ENCODE results near the gene TRAPPC4.
"Not testable (repeated sequence)": the region's sequence is repeated elsewhere in the genome, so short reads cannot be mapped to it uniquely, and the experiment has no call there.

Gene TRAPPC4, protein sequence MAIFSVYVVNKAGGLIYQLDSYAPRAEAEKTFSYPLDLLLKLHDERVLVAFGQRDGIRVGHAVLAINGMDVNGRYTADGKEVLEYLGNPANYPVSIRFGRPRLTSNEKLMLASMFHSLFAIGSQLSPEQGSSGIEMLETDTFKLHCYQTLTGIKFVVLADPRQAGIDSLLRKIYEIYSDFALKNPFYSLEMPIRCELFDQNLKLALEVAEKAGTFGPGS

DNA sequence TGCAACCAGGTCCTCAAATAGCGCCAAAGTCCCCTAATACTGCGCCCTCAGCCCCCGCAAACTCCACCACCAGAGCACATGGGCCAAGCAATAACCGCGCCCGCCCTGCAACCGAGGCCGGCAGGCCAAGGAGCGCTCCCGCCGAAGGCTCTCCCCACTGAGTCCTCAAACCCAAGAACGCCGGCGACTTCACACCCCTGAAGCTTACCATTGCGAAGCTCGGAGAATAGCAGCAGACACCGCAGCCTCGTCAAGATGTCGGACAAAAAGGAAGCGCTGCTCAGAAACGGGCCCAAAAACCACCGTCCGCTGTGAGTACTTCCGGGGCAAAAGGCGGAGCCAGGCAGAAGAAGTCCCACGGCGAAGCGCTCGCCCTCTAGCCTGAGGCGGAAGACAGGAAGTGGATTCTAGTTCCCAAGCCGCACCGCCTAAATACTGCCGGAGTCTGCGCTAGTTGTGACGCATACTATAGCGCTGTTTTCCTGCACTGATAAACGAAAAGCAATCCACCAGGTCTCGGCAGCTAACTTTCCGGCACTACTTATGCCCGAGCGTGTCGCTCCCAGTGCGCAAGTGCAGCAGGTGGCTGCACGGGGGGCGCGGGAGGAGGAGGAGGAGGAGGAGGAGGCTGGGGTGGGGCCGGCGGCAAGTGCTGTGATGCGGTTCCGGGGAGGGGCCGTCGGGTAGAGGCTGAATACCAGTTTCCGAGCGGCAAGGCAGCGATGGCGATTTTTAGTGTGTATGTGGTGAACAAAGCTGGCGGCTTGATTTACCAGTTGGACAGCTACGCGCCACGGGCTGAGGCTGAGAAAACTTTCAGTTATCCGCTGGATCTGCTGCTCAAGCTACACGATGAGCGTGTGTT is at the start of gene TRAPPC4, which contains the start of gene RPS25:
Gene TRAPPC4, plus strand, starts transcription at position 693 of the 865 bp plus-strand sequence. Its CDS starts 30 bp downstream, at position 723.
Gene RPS25, minus strand, starts transcription at position 270 of the 865 bp plus-strand sequence. Its CDS starts 59 bp downstream, at position 211.
- DNase-seq (ENCODE audit: low read depth): peak; percentile 96

GRCh38 chr11:118969508-118969907 is 49.1 kb upstream of the TRAPPC4 start:
- not testable (repeated sequence) for DNase-seq (ENCODE audit: low read depth)

- no peak for DNase-seq (ENCODE audit: low read depth)
Measured at GRCh38 chr11:118971646-118972045, 46.9 kb upstream of the TRAPPC4 start, which contains the start of gene FOXR1. Gene FOXR1 (plus strand): TSS chr11:118971761. CDS start chr11:118971932, 171 bp downstream.

DNA sequence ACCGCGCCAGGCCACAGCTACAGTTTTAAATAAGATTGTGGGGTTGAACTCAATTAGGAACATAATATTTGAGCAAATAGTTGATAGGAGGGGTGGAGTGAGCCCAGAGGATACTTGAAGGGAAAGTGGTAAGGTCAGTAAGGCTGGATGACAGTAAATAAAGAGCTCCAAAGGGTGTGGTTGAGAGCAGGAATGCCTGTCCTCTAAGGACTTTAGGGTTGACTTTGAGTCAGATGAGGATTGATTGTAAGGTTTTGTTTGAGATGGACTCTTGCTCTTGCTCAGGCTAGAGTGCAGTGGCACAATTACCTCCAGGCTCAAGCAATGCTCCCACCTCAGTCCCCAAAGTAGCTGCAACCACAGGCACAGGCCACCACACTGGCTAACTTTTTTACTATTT is 44.6 kb upstream of the TRAPPC4 start:
- DNase-seq (ENCODE audit: low read depth): no peak

DNA sequence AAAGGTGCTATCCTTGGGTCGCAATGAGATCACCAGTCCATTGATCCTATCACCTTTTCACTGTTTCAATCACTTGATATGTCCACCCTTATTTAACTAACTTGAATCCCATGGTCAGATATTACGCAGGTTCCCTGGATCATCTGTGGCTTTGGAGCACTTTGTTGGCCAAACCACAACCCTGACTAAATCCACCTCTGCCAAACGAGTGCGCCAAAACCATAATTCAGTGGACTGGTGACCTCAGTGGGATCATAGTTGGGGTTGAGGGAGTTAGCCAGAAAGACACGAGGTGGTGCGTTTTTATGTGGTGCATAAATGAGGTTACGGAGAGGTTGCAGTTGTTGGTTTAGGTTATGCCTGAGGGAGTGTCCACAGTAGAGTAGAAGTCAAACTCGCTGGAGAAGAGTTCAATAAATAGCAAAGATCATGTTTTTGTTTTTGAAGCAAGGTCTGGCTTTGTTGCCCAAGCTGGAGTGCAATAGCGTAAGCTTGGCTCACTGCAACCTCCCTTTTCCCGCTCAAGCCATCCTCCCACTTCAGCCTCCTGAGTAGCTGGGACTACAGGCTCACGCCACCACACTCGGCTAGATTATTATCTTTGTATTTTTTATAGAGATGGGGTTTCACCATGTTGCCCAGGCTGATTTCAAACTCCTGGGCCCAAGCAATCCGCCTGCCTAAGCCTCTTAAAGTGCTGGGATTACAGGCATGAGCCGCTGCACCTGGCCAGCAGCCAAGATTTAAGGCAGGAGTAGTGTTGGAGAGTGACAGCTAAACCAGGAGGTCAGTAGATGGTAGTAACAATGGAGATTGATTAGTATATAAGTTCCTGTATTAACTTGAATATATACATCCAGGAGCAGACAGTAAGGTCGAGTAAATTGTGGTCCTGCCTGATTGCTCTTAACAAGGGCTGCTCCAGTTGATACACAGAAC is 42.5 kb upstream of the TRAPPC4 start:
- DNase-seq (ENCODE audit: low read depth): no peak

- DNase-seq (ENCODE audit: low read depth): no peak
Measured at GRCh38 chr11:118979434-118979833, 39.1 kb upstream of the TRAPPC4 start.

- no peak for DNase-seq (ENCODE audit: low read depth)
Measured at GRCh38 chr11:118980191-118980881, 38.2 kb upstream of the TRAPPC4 start.

- not testable (repeated sequence) for DNase-seq (ENCODE audit: low read depth)
Measured at GRCh38 chr11:118984337-118984736, 34.2 kb upstream of the TRAPPC4 start.

DNA sequence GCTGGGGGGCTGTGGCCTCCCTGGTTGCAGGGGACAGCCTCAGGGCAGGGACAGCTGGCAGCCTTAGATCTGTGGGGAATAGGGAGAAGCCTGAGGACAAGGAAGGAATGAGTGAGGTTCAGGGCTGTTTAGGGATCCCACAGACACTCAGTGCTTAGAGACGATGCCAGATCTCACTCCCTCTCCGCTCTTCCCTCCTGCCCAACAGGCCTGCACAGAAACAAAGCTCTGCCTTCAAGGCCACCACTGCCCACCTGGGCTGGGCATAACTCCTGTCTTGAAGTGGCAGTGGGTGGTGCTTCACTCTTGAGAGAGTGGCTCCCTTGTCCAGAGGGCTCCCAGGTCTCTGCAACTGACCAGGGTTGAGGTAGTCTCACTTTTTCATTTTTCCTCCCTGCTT is 33.7 kb upstream of the TRAPPC4 start:
- DNase-seq (ENCODE audit: low read depth): no peak

DNA sequence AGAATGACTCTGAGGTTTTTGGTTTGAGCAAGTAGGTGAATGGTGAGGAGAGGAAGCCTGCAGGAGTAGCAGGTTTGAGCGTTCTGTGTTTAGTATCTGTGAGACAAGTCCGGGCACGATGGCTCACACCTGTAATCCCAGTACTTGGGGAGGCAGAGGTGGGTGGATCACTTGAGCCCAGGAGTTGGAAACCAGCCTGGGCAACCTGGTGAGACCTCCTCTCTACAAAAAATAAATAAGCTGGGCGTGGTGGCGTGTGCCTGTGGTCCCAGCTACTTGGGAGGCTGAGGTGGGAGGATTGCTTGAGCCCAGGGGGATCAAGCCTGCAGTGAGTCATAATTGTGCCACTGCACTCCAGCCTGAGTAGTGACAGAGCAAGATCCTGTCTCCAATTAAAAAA is 30.3 kb upstream of the TRAPPC4 start:
- DNase-seq (ENCODE audit: low read depth): no peak

DNA sequence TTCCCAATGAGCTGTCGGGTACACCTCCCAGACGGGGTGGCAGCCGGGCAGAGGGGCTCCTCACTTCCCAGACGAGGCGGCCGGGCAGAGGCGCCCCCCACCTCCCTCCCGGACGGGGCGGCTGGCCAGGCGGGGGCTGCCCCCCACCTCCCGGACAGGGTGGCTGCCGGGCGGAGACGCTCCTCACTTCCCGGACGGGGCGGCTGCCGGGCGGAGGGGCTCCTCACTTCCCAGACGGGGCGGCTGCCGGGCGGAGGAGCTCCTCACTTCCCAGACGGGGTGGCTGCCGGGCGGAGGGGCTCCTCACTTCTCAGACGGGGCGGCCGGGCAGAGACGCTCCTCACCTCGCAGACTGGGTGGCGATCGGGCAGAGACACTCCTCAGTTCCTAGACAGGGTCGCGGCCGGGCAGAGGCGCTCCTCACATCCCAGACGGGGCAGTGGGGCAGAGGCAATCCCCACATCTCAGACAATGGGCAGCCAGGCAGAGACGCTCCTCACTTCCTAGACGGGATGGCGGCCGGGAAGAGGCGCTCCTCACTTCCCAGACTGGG is 27.0 kb upstream of the TRAPPC4 start:
- DNase-seq (ENCODE audit: low read depth): not testable (repeated sequence)

GRCh38 chr11:118996926-118997626 is 21.5 kb upstream of the TRAPPC4 start:
- DNase-seq (ENCODE audit: low read depth): peak; percentile 61

DNA sequence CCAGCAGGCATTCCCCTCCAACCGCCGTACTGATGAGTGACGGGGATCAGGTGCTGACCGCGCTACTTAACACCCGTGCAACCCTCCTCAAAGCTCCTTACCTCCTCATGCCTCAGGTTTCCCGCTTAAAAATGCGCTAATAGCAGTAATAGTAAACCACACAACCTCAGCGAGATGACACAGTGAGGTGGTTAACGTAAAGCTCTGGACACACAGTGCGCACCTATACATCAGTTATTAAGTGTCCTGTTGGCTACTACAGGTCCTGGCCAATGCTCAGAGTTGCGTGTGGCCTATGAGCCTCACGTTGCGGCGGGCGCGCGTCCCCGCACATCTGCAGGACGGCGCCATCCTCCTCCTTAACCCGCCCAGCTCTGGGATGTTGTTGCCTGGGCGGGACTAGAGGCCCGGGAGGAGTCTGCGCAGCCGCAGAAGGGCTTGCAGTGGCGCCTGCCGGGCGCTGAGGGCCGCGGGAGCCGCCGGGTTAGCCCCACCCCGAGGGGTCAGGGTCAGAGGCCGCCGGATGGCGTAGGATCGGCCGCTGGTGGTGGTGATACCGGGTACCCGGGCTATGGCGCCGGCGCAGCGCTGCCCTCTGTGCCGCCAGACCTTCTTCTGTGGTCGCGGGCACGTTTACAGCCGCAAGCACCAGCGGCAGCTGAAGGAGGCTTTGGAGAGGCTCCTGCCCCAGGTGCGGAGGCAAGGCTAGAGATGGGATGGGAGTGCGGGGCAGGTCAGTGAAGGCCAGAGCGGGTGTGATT is 20.8 kb upstream of the TRAPPC4 start, which contains the start of gene CENATAC:
Gene CENATAC, plus strand, starts transcription at position 512 of the 761 bp plus-strand sequence. Its CDS starts 60 bp downstream, at position 572.
- DNase-seq (ENCODE audit: low read depth): peak; percentile 95

GRCh38 chr11:118998388-118998717 is 20.2 kb upstream of the TRAPPC4 start:
- no peak for DNase-seq (ENCODE audit: low read depth)

DNA sequence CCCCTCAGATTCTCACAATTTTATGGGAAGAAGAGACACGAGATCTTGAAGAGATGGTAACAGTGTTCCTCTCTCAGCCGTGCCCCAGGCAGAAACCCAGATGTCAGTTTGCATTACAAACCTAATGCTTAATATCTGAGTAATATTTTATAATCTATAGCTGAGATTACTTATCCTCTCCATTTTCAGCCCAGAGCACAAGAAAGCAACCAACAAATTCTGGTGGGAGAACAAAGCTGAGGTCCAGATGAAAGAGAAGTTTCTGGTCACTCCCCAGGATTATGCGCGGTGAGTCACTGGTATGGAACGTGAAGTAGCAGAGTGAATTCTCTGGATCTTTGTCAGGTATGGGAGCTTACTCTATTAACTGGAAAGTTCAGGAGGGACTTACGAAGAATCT is 19.7 kb upstream of the TRAPPC4 start:
- DNase-seq (ENCODE audit: low read depth): no peak

- DNase-seq (ENCODE audit: low read depth): no peak
Measured at GRCh38 chr11:119000906-119001305, 17.7 kb upstream of the TRAPPC4 start.

DNA sequence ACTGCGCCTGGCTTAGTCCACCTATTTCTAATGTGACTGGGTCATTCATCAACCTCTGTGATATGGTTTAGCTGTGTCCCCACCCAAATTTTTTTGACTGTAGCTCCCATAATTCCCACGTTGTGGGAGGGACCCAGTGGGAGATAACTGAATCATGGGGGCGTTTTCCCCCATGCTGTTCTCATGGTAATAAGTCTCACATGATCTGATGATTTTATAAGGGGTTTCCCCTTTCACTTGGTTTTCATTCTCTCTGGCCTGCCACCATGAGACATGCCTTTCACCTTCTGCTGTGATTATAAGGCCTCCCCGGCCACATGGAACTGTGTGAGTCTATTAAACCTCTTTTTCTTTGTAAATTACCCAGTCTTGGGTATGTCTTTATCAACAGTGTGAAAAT is 11.9 kb upstream of the TRAPPC4 start:
- no peak for DNase-seq (ENCODE audit: low read depth)

DNA sequence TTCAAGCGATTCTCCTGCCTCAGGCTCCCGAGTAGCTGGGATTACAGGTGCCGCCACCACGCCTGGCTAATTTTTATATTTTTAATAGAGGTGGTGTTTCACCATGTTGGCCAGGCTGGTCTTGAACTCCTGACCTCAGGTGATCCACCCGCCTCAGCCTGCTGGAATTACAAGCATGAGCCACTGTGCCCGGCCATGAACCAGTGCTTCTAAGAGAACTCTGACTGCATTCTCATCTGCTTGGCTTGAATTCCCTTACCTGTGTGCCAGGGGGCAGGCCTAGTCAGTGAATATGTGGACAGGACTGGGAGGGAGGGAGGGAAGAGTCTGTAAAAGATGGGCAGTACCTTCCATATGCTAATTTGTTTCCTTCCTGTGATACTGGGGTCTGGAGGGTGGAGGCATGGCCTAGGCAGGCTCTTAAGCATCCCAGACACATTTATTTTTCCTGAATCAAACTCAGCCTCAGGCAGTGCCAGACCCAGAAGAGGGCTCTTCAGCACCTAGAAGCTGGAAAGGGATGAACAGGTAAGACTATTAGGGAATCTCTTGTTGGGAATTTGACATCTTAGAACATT is 7.0 kb upstream of the TRAPPC4 start:
- no peak for DNase-seq (ENCODE audit: low read depth)

GRCh38 chr11:119012629-119013170 is 5.9 kb upstream of the TRAPPC4 start:
- no peak for DNase-seq (ENCODE audit: low read depth)
